GM06990 (cell line): Measurements from ENCODE around the gene CLEC18B.
"Not testable (repeated sequence)": the region's sequence is repeated elsewhere in the genome, so short reads cannot be mapped to it uniquely, and the experiment has no call there.

Experiments
- DNase-seq: peaks from one replicate; pipeline ENCODE4 v3.0.0-alpha.2; 2011; ENCODE audit not compliant: insufficient read length; ENCODE audit errors: extremely low read depth
- H3K27me3 ChIP-seq: replicated peaks from 2 replicates; pipeline ENCODE4 v1.6.0; 2011; ENCODE audit warnings: low read length; ENCODE audit not compliant: control insufficient read depth, insufficient read depth
- H3K36me3 ChIP-seq: 2 replicates; pipeline ENCODE4 v1.5.1; 2011; ENCODE audit warnings: low read length; ENCODE audit not compliant: control insufficient read depth, insufficient read depth
- H3K4me3 ChIP-seq: replicated peaks from 2 replicates; pipeline ENCODE4 v1.5.1; 2011; ENCODE audit warnings: low read depth, mild to moderate bottlenecking, control low read depth, low read length
- CTCF ChIP-seq: IDR thresholded peaks from 2 replicates; pipeline ENCODE4 v1.5.1; 2011; ENCODE audit warnings: low read length, control low read depth, mild to moderate bottlenecking, inconsistent platforms; ENCODE audit not compliant: insufficient read depth, poor library complexity, severe bottlenecking

Gene CLEC18B

GRCh38 chr16:74391454-74392050, 29.7 kb downstream of the CLEC18B start:
- DNase-seq, H3K27me3 ChIP-seq, H3K36me3 ChIP-seq, H3K4me3 ChIP-seq: not testable (repeated sequence)

- H3K4me3 ChIP-seq, H3K27me3 ChIP-seq, DNase-seq, H3K36me3 ChIP-seq: not testable (repeated sequence)
These were observed 38.8 kb downstream of the CLEC18B start for GRCh38 chr16:74382339-74383034.

GRCh38 chr16:74373847-74374184, 47.5 kb downstream of the CLEC18B start:
- not testable (repeated sequence) for H3K36me3 ChIP-seq, H3K4me3 ChIP-seq, H3K27me3 ChIP-seq, DNase-seq

- H3K4me3 ChIP-seq: no peak overlapping the region
- no peak for DNase-seq
- H3K36me3 ChIP-seq: no peaks in the 10 kb centered on the region
- no peaks in the 10 kb centered on the region for H3K27me3 ChIP-seq
- TF ChIP-seq CTCF: no peak
These were observed 48.1 kb downstream of the CLEC18B start for GRCh38 chr16:74372953-74373846.

GRCh38 chr16:74372369-74372768, 48.9 kb downstream of the CLEC18B start:
- DNase-seq: no peak
- Histone ChIP-seq H3K36me3 (no peaks in the 10 kb centered on the region), H3K4me3 (no peak overlapping the region), H3K27me3 (no peaks in the 10 kb centered on the region)
- no peak for TF ChIP-seq CTCF

GRCh38 chr16:74370338-74371135, 50.7 kb downstream of the CLEC18B start:
- not testable (repeated sequence) for H3K36me3 ChIP-seq, H3K27me3 ChIP-seq, H3K4me3 ChIP-seq, DNase-seq

- not testable (repeated sequence) for H3K27me3 ChIP-seq, H3K36me3 ChIP-seq
- H3K4me3 ChIP-seq: peak overlapping the region; percentile 69
- DNase-seq: peak; percentile 98
These were observed 53.0 kb downstream of the CLEC18B start for GRCh38 chr16:74368002-74368911.

- DNase-seq: peak; percentile 69
- not testable (repeated sequence) for H3K36me3 ChIP-seq
- H3K4me3 ChIP-seq: peak overlapping the region; percentile 69
These were observed 53.7 kb downstream of the CLEC18B start for GRCh38 chr16:74367469-74368001.

GRCh38 chr16:74361646-74362610, 59.4 kb downstream of the CLEC18B start:
- DNase-seq, H3K4me3 ChIP-seq, H3K36me3 ChIP-seq, H3K27me3 ChIP-seq: not testable (repeated sequence)

More at GRCh38 chr16:74367469-74368001, 53.7 kb downstream of the CLEC18B start:
- H3K27me3 ChIP-seq: not testable (repeated sequence)
